PC-3 (cell line): ENCODE measurements around the gene TMEM178B. TPM values are rescaled to one million over a fixed set of nuclear protein-coding genes. Genes with fewer than 3 reads are reported as not detected.
A peak's percentile ranks its signal among the peaks of the same experiment; 100 is the strongest.

Experiments used
- ATAC-seq: fragments of 200-7000 bp; cut with Tn5 transposase; 2 replicates; pipeline ENCODE4 v1.9.1; 2020; ENCODE audit warnings: mild to moderate bottlenecking, moderate library complexity
- BruUV-seq: library from RNA; stranded (reverse); fragments of 400-500 nt; replicated peaks from 2 replicates; lab custom pipeline; 2021; lab: Mats Ljungman, UMichigan
- CTCF ChIA-PET: fragments of 300-600 bp; sonication (Branson Sonifier 250); formaldehyde crosslinking; loops from one replicate; lab custom pipeline; 2022; ENCODE audit warnings: antibody characterized with exemption; lab: Charles Lee
- POLR2A ChIA-PET: fragments of 300-600 bp; sonication (Branson Sonifier 250); formaldehyde crosslinking; loops from one replicate; lab custom pipeline; 2022; ENCODE audit warnings: antibody characterized with exemption; ENCODE audit not compliant: unreplicated experiment; lab: Charles Lee
- DNase-seq: peaks from one replicate; pipeline ENCODE4 v3.0.0-alpha.2; 2015
- H2AFZ ChIP-seq: fragments of 300-600 bp; sonication (generic); 2 replicates; pipeline ENCODE4 v1.6.0; 2016; ENCODE audit warnings: antibody characterized with exemption, low read length
- H3F3A ChIP-seq: fragments of 300-600 bp; sonication (generic); one replicate; pipeline ENCODE4 v1.6.0; 2017; ENCODE audit warnings: antibody characterized with exemption, low read length, control low read depth, mild to moderate bottlenecking; ENCODE audit not compliant: unreplicated experiment
- H3K27ac ChIP-seq: fragments of 300-600 bp; sonication (generic); 2 replicates; pipeline ENCODE4 v1.5.1; 2016; ENCODE audit warnings: mild to moderate bottlenecking, low read length
- H3K27me3 ChIP-seq: fragments of 300-600 bp; sonication (generic); 2 replicates; pipeline ENCODE4 v1.6.1; 2016; ENCODE audit warnings: low read length, mixed read lengths
- H3K36me3 ChIP-seq: fragments of 300-600 bp; sonication (generic); 2 replicates; pipeline ENCODE4 v1.6.1; 2016; ENCODE audit warnings: low read depth, mixed run types, low read length, mixed read lengths
- H3K4me1 ChIP-seq: fragments of 300-600 bp; sonication (generic); 2 replicates; pipeline ENCODE4 v1.5.1; 2016; ENCODE audit warnings: low read length; ENCODE audit not compliant: insufficient read depth
- H3K4me2 ChIP-seq: fragments of 300-600 bp; sonication (generic); 2 replicates; pipeline ENCODE4 v1.6.0; 2016; ENCODE audit warnings: low read length
- H3K4me3 ChIP-seq: fragments of 300-600 bp; sonication (generic); 2 replicates; pipeline ENCODE4 v1.5.1; 2016; ENCODE audit warnings: mild to moderate bottlenecking, low read length, mixed read lengths
- H3K79me2 ChIP-seq: fragments of 300-600 bp; sonication (generic); 2 replicates; pipeline ENCODE4 v1.6.1; 2017; ENCODE audit warnings: low read length, mixed read lengths
- H3K9ac ChIP-seq: fragments of 300-600 bp; sonication (generic); 2 replicates; pipeline ENCODE4 v1.6.0; 2016; ENCODE audit warnings: mild to moderate bottlenecking, low read length
- H3K9me2 ChIP-seq: fragments of 300-600 bp; sonication (generic); replicated peaks from 2 replicates; pipeline ENCODE4 v1.6.1; 2016; ENCODE audit warnings: mixed run types, low read length, mixed read lengths
- H3K9me3 ChIP-seq: fragments of 300-600 bp; sonication (generic); 2 replicates; pipeline ENCODE4 v1.6.1; 2016; ENCODE audit warnings: low read length, mixed read lengths
- H4K20me1 ChIP-seq: fragments of 300-600 bp; sonication (generic); 2 replicates; pipeline ENCODE4 v1.6.1; 2016; ENCODE audit warnings: low read length, mixed read lengths
- EZH2 ChIP-seq: fragments of 300-600 bp; sonication (generic); IDR thresholded peaks from one replicate; pipeline ENCODE4 v1.6.1; 2017; ENCODE audit warnings: antibody characterized with exemption, mild to moderate bottlenecking, low read length; ENCODE audit not compliant: unreplicated experiment
- EZH2phosphoT487 ChIP-seq: fragments of 300-600 bp; sonication (generic); IDR thresholded peaks from 2 replicates; pipeline ENCODE4 v1.6.1; 2018; ENCODE audit warnings: mild to moderate bottlenecking, antibody characterized with exemption, low read length, borderline replicate concordance
- intact Hi-C: fragments of 100-400 bp; cut with micrococcal nuclease; formaldehyde crosslinking; loops from 2 replicates; pipeline ENCODE4 v1.9.0; 2023
- total RNA-seq: library from RNA; depleted of rRNA; stranded (reverse); fragments of >200 nt; gene quantifications from 2 replicates; pipeline ENCODE4 v1.2.3, GENCODE V29; 2014
- TF ChIP-seq, protein P1 (sequence below): fragments of 300-600 bp; sonication (generic); conservative IDR thresholded peaks from 2 replicates; pipeline ENCODE4 v1.5.1; 2017; ENCODE audit warnings: antibody characterized with exemption, low read depth, mild to moderate bottlenecking, low read length

TMEM178B gene
- total RNA-seq, 1 experiment from 2014 or later = 0.29 TPM

GRCh38 chr7:141352955-141353354, 279.1 kb downstream of the TMEM178B start:
- Histone ChIP-seq H3K9me3 (no peaks in the 10 kb centered on the region), H4K20me1 (no peaks in the 10 kb centered on the region), H3F3A (no peaks in the 10 kb centered on the region), H3K9ac (no peak overlapping the region), H3K36me3 (no peaks in the 10 kb centered on the region), H3K4me3 (no peak overlapping the region), H3K27me3 (peaks cover 28% of the 10 kb centered on the region), H3K9me2 (no peaks in the 10 kb centered on the region), H2AFZ (no peak overlapping the region), H3K4me1 (no peaks in the 10 kb centered on the region), H3K4me2 (no peak overlapping the region), H3K79me2 (no peaks in the 10 kb centered on the region), H3K27ac (no peak overlapping the region)
- DNase-seq (no peak), ATAC-seq (no peak)
- TF ChIP-seq EZH2phosphoT487 = no peak
- POLR2A ChIA-PET = no interaction called here
- CTCF ChIA-PET = no interaction called here
- no TSS peak for BruUV-seq
- intact Hi-C loops = no loop called here

DNA sequence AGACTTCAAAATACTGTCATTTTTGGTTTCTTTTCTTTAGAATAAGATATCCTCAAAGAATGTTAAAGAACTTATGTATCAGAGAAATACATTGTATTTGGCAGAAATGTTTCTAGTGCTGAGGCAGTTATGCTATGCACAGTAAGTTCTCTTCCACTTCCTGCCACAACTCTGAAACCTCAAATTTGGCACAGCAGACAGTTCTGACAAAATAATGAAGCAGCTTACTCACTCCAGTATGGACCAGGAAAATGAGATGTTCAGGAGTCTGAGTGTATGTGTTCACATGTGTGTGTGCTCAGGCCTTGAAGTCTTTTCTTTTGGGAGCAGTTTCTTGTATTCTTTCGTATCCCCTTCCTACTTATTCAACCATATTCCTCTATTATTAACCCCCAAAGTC, 280.4 kb downstream of the TMEM178B start:
- Histone ChIP-seq H3K79me2 (no peaks in the 10 kb centered on the region), H3F3A (no peaks in the 10 kb centered on the region), H3K27me3 (peaks cover 17% of the 10 kb centered on the region), H3K4me2 (no peak overlapping the region), H3K9ac (no peak overlapping the region), H3K4me1 (no peaks in the 10 kb centered on the region), H3K36me3 (no peaks in the 10 kb centered on the region), H3K9me3 (no peaks in the 10 kb centered on the region), H3K4me3 (no peak overlapping the region), H4K20me1 (no peaks in the 10 kb centered on the region), H2AFZ (no peak overlapping the region), H3K9me2 (no peaks in the 10 kb centered on the region), H3K27ac (no peak overlapping the region)
- ATAC-seq (no peak), DNase-seq (peak; percentile 10)
- POLR2A ChIA-PET = no interaction called here
- intact Hi-C loops = no loop called here
- CTCF ChIA-PET = no interaction called here
- TF ChIP-seq EZH2 = no peak
- no peak for TF ChIP-seq EZH2phosphoT487
- TF ChIP-seq, protein P1, sequence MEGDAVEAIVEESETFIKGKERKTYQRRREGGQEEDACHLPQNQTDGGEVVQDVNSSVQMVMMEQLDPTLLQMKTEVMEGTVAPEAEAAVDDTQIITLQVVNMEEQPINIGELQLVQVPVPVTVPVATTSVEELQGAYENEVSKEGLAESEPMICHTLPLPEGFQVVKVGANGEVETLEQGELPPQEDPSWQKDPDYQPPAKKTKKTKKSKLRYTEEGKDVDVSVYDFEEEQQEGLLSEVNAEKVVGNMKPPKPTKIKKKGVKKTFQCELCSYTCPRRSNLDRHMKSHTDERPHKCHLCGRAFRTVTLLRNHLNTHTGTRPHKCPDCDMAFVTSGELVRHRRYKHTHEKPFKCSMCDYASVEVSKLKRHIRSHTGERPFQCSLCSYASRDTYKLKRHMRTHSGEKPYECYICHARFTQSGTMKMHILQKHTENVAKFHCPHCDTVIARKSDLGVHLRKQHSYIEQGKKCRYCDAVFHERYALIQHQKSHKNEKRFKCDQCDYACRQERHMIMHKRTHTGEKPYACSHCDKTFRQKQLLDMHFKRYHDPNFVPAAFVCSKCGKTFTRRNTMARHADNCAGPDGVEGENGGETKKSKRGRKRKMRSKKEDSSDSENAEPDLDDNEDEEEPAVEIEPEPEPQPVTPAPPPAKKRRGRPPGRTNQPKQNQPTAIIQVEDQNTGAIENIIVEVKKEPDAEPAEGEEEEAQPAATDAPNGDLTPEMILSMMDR = no peak
- BruUV-seq = no TSS peak

DNA sequence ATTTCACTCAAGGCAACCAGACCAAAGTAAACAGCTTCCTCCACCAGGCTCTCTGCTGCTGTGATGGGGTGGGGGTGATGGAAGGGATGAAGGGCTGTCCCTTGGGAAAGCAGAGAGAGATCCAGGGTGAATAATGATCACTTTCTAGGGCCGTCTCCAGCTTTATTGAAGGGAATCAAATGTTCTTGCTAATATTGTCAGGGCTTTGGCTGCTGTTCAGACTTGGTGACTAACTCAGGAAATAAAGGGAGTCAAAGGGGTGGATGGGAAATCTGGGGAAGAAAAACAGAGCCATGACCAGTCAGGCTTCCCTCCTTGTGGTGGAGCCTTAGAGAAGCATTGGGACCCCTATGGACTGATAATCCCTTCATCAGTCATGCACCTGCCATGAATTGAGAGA, 281.2 kb downstream of the TMEM178B start:
- POLR2A ChIA-PET = no interaction called here
- no peaks in the 10 kb centered on the region for H3K9me2 ChIP-seq
- H3K4me1 ChIP-seq = no peaks in the 10 kb centered on the region
- no peak overlapping the region for H3K27ac ChIP-seq
- peaks cover 13% of the 10 kb centered on the region for H3K27me3 ChIP-seq
- no peak for TF ChIP-seq EZH2
- no peak for TF ChIP-seq EZH2phosphoT487
- TF ChIP-seq, protein P1 = no peak
- BruUV-seq = no TSS peak
- DNase-seq (peak; percentile 31), ATAC-seq (no peak)
- H3K9me3 ChIP-seq = no peaks in the 10 kb centered on the region
- H3K4me3 ChIP-seq = no peak overlapping the region
- no peak overlapping the region for H2AFZ ChIP-seq
- no peaks in the 10 kb centered on the region for H3F3A ChIP-seq
- no peak overlapping the region for H3K4me2 ChIP-seq
- CTCF ChIA-PET = no interaction called here
- H3K9ac ChIP-seq = no peak overlapping the region
- no peaks in the 10 kb centered on the region for H3K36me3 ChIP-seq
- intact Hi-C loops = no loop called here
- H4K20me1 ChIP-seq = no peaks in the 10 kb centered on the region
- H3K79me2 ChIP-seq = no peaks in the 10 kb centered on the region
